Vagina (tissue), 2 donors: ENCODE results near the gene GGCT. TPM values are rescaled to one million over a fixed set of nuclear protein-coding genes. Genes with fewer than 3 reads are reported as not detected.
A peak's percentile ranks its signal among the peaks of the same experiment; 100 is the strongest.

Experiments used
- DNase-seq, 2 donors: peaks; one replicate each; pipeline ENCODE4 v3.0.0-alpha.2; 2017; ENCODE audit errors: extremely low spot score in 2 of 2
- H3K27ac ChIP-seq: fragments of 200-600 bp; sonication (generic); one replicate; pipeline ENCODE4 v1.5.1; 2019
- H3K27me3 ChIP-seq: fragments of 200-600 bp; sonication (generic); one replicate; pipeline ENCODE4 v1.5.1; 2019
- H3K36me3 ChIP-seq, 2 donors: fragments of 200-600 bp; sonication (generic); one replicate each; pipeline ENCODE4 v1.5.1; 2017 to 2019
- H3K4me1 ChIP-seq: fragments of 200-600 bp; sonication (generic); one replicate; pipeline ENCODE4 v1.5.1; 2019
- H3K4me3 ChIP-seq, 2 donors: fragments of 200-600 bp; sonication (generic); 1 replicate in 1 of 2; 2 replicates in 1 of 2; pipeline ENCODE4 v1.5.1; 2016 to 2019
- H3K9me3 ChIP-seq: fragments of 200-600 bp; sonication (generic); one replicate; pipeline ENCODE4 v1.5.1; 2019
- CTCF ChIP-seq, 3 experiments: fragments of 450-650 bp in 2 of 3; fragments of 200-600 bp in 1 of 3; sonication (generic) in 1 of 3; IDR thresholded peaks; one replicate each; pipeline ENCODE4 v1.5.1; 2017 to 2019; ENCODE audit warnings: antibody characterized with exemption in 3 of 3, mild to moderate bottlenecking in 2 of 3, moderate library complexity in 2 of 3
- POLR2A ChIP-seq, 2 donors: fragments of 450-650 bp; IDR thresholded peaks; one replicate each; pipeline ENCODE4 v1.6.1; 2017; ENCODE audit warnings: antibody characterized with exemption in 2 of 2, mild to moderate bottlenecking in 2 of 2, moderate library complexity in 2 of 2
- POLR2AphosphoS5 ChIP-seq, 2 donors: sonication (generic); formaldehyde crosslinking; IDR thresholded peaks; one replicate each; pipeline ENCODE4 v1.9.0; 2017; ENCODE audit warnings: antibody characterized with exemption in 2 of 2, mild to moderate bottlenecking in 2 of 2, low read depth in 1 of 2; ENCODE audit not compliant: insufficient read depth in 1 of 2
- intact Hi-C: fragments of 100-400 bp; cut with DNase I; formaldehyde crosslinking; loops from one replicate; pipeline ENCODE4 v1.15.1; 2023
- total RNA-seq: library from RNA; depleted of rRNA; stranded (reverse); fragments of >200 nt; gene quantifications from one replicate; pipeline ENCODE4 v1.2.3, GENCODE V29; 2016

Gene GGCT
- total RNA-seq, 1 donor from 2014 or later, result 21.6 TPM

GRCh38 chr7:30523466-30523865 lies 18.8 kb upstream of the GGCT start:
- Histone ChIP-seq H3K4me3 (no peak overlapping the region), H3K4me1 (peaks cover 20% of the 10 kb centered on the region), H3K27me3 (no peaks in the 10 kb centered on the region), H3K9me3 (no peaks in the 10 kb centered on the region), H3K36me3 (no peaks in the 10 kb centered on the region), H3K27ac (no peak overlapping the region)
- intact Hi-C loops, result no loop called here
- TF ChIP-seq POLR2A (IDR thresholded peaks at IDR 0.05), result no peak
- TF ChIP-seq CTCF (IDR thresholded peaks at IDR 0.05), result no peak
- TF ChIP-seq POLR2AphosphoS5 (IDR thresholded peaks at IDR 0.05; ENCODE audit: insufficient read depth in 1 of 2, low read depth in 1 of 2), result no peak
- no peak for DNase-seq

GRCh38 chr7:30522159-30522558 lies 17.5 kb upstream of the GGCT start:
- Histone ChIP-seq H3K36me3 (no peaks in the 10 kb centered on the region), H3K27ac (no peak overlapping the region), H3K4me1 (peaks cover 22% of the 10 kb centered on the region), H3K4me3 (no peak overlapping the region), H3K9me3 (no peaks in the 10 kb centered on the region), H3K27me3 (no peaks in the 10 kb centered on the region)
- no peak for DNase-seq
- TF ChIP-seq POLR2AphosphoS5 (IDR thresholded peaks at IDR 0.05; ENCODE audit: insufficient read depth in 1 of 2, low read depth in 1 of 2), result no peak
- no peak for TF ChIP-seq CTCF (IDR thresholded peaks at IDR 0.05)
- no peak for TF ChIP-seq POLR2A (IDR thresholded peaks at IDR 0.05)
- intact Hi-C loops, result no loop called here

- TF ChIP-seq POLR2A (IDR thresholded peaks at IDR 0.05), result no peak
- TF ChIP-seq POLR2AphosphoS5 (IDR thresholded peaks at IDR 0.05; ENCODE audit: insufficient read depth in 1 of 2, low read depth in 1 of 2), result no peak
- TF ChIP-seq CTCF (IDR thresholded peaks at IDR 0.05), result no peak
- H3K36me3 ChIP-seq, result no peaks in the 10 kb centered on the region
- H3K4me1 ChIP-seq, result peaks cover 22% of the 10 kb centered on the region
- no peaks in the 10 kb centered on the region for H3K27me3 ChIP-seq
- H3K9me3 ChIP-seq, result no peaks in the 10 kb centered on the region
- no peak for DNase-seq
- peak overlapping the region; percentile 30 for H3K27ac ChIP-seq
- intact Hi-C loops, result no loop called here
- no peak overlapping the region for H3K4me3 ChIP-seq
Measured at GRCh38 chr7:30521532-30521931, 16.9 kb upstream of the GGCT start.

- no peaks in the 10 kb centered on the region for H3K27me3 ChIP-seq
- no peaks in the 10 kb centered on the region for H3K36me3 ChIP-seq
- intact Hi-C loops, result no loop called here
- TF ChIP-seq POLR2AphosphoS5 (IDR thresholded peaks at IDR 0.05; ENCODE audit: insufficient read depth in 1 of 2, low read depth in 1 of 2), result peak in 1 of 2 donors; percentile 85
- no peak for TF ChIP-seq CTCF (IDR thresholded peaks at IDR 0.05)
- peaks cover 22% of the 10 kb centered on the region for H3K4me1 ChIP-seq
- no peak for DNase-seq
- no peak overlapping the region for H3K4me3 ChIP-seq
- H3K27ac ChIP-seq, result no peak overlapping the region
- H3K9me3 ChIP-seq, result no peaks in the 10 kb centered on the region
Measured at GRCh38 chr7:30519122-30519521, 14.5 kb upstream of the GGCT start.

- Histone ChIP-seq H3K4me3 (no peak overlapping the region), H3K9me3 (no peaks in the 10 kb centered on the region), H3K36me3 (no peaks in the 10 kb centered on the region), H3K4me1 (peaks cover 13% of the 10 kb centered on the region), H3K27me3 (no peaks in the 10 kb centered on the region), H3K27ac (no peak overlapping the region)
- TF ChIP-seq POLR2A (IDR thresholded peaks at IDR 0.05) (no peak), CTCF (IDR thresholded peaks at IDR 0.05) (no peak), POLR2AphosphoS5 (IDR thresholded peaks at IDR 0.05; ENCODE audit: insufficient read depth in 1 of 2, low read depth in 1 of 2) (no peak)
- intact Hi-C loops, result no loop called here
- no peak for DNase-seq
Measured at GRCh38 chr7:30515761-30516160, 11.1 kb upstream of the GGCT start.
